Epithelial cell of esophagus (primary cell): ENCODE data around the gene CST3.

ENCODE experiments used
- DNase-seq: peaks from one replicate; pipeline ENCODE4 v3.0.0; 2010; ENCODE audit warnings: low read depth
- H3K4me3 ChIP-seq: 2 replicates; pipeline ENCODE4 v1.5.1; 2011; ENCODE audit warnings: mild to moderate bottlenecking, low read length, control low read depth
- CTCF ChIP-seq: IDR thresholded peaks from 2 replicates; pipeline ENCODE4 v1.5.1; 2011; ENCODE audit warnings: low read depth, mild to moderate bottlenecking, low read length, control low read depth, inconsistent platforms; ENCODE audit not compliant: insufficient read depth; ENCODE audit errors: missing control alignments

The CST3 gene

GRCh38 chr20:23649830-23650417, 12.2 kb upstream of the CST3 start:
- no peak for TF ChIP-seq CTCF
- DNase-seq, result no peak
- no peak overlapping the region for H3K4me3 ChIP-seq

DNA sequence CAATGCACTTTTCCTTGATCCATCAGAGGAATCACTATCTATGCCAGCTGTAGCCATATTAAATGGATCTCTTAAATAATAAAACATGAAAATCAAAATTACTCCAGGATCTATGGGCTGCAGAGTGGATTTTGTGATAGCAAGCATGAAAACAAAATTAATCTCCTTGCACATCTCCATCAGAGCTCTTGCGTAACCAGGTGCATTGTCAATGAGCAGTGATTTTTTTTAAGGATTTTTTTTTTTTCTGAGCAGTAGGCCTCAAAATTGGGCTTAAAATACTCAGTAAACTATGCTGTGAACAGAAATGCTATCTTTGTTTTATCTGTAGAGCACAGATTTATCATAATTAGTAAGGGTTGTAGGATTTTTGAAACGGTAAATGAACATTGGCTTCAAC, 11.5 kb upstream of the CST3 start:
- DNase-seq, result no peak
- no peak for TF ChIP-seq CTCF
- no peak overlapping the region for H3K4me3 ChIP-seq

DNA sequence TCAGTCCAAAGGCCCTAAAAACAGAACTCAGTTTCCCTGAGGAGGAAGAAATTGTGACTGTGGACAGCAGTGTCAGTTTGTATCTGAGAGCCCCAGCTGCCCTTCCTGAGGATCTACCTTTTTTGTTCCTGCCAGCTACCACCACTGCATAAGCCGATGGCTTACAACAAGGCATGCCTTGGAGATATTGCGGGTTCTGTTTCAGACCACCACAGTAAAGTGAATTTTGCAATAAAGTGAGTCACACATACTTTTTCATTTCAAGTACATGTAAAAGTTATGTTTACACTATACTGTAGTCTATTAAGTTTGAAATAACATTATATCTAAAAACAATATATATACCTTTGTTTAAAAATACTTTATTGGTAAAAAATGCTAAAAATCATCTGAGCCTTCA, 9.6 kb upstream of the CST3 start:
- H3K4me3 ChIP-seq, result no peak overlapping the region
- no peak for DNase-seq
- no peak for TF ChIP-seq CTCF

- no peak overlapping the region for H3K4me3 ChIP-seq
- DNase-seq, result peak; percentile 70
- no peak for TF ChIP-seq CTCF
Observed at GRCh38 chr20:23646106-23646873, 8.5 kb upstream of the CST3 start.

GRCh38 chr20:23645575-23645974, 7.8 kb upstream of the CST3 start:
- TF ChIP-seq CTCF, result no peak
- no peak overlapping the region for H3K4me3 ChIP-seq
- DNase-seq, result no peak

- H3K4me3 ChIP-seq, result no peak overlapping the region
- TF ChIP-seq CTCF, result no peak
- no peak for DNase-seq
Observed at GRCh38 chr20:23644164-23644563, 6.4 kb upstream of the CST3 start.

GRCh38 chr20:23643659-23644058, 5.9 kb upstream of the CST3 start:
- no peak overlapping the region for H3K4me3 ChIP-seq
- no peak for TF ChIP-seq CTCF
- no peak for DNase-seq
